Measurements from ENCODE around the gene ITGB4. TPM values are rescaled to one million over a fixed set of nuclear protein-coding genes. Genes with fewer than 3 reads are reported as not detected.
"Not testable (repeated sequence)": the region's sequence is repeated elsewhere in the genome, so short reads cannot be mapped to it uniquely, and the experiment has no call there.

Gene ITGB4
- total and polyA plus RNA-seq, 2 experiments from 2014 or later: 0.09 to 0.40 TPM

DNA sequence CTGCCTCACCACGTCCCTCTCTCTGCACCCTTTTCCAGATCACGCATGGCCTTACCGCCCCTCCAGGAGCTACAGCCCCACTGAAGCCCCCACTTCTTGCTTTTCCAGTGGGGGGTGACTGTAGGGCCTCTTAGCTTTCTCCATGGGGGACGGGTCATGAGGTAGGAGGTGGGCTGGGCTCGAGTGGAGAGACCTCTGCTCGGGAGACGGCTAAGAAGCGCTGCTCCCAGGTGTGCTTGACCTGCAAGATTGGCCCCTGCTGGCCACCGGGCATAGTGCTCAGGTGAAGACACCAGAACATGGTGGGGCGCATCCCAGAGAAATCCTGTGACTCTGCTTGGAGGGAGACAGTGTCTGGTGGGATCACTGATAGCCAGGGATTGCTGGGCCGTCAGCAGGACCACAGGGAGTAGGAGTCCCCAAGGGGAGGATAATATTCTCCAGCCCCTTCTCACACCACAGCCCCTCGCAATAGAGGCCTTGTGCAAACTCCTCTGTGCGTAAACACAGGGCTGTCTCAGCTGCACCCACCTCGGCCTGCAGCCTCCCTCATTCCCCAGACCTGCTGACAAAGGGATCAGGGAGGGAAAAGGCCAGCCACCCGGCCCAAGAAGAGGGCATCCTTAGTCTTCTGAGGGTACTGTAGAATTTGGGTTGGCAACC lies 52.7 kb downstream of the ITGB4 start:
- no peak overlapping the region for H3K4me3 ChIP-seq
- H3K27me3 ChIP-seq: no peaks in the 10 kb centered on the region
- H3K36me3 ChIP-seq: peaks cover 26% of the 10 kb centered on the region
- no peak for DNase-seq (ENCODE audit: low read depth in 1 of 2, low spot score in 1 of 2)
- H3K27ac ChIP-seq: no peak overlapping the region
- peaks cover 13% of the 10 kb centered on the region for H3K4me1 ChIP-seq (ENCODE audit: low read depth)
- no peaks in the 10 kb centered on the region for H3K9me3 ChIP-seq (ENCODE audit: low read depth)
- TF ChIP-seq, protein P1, sequence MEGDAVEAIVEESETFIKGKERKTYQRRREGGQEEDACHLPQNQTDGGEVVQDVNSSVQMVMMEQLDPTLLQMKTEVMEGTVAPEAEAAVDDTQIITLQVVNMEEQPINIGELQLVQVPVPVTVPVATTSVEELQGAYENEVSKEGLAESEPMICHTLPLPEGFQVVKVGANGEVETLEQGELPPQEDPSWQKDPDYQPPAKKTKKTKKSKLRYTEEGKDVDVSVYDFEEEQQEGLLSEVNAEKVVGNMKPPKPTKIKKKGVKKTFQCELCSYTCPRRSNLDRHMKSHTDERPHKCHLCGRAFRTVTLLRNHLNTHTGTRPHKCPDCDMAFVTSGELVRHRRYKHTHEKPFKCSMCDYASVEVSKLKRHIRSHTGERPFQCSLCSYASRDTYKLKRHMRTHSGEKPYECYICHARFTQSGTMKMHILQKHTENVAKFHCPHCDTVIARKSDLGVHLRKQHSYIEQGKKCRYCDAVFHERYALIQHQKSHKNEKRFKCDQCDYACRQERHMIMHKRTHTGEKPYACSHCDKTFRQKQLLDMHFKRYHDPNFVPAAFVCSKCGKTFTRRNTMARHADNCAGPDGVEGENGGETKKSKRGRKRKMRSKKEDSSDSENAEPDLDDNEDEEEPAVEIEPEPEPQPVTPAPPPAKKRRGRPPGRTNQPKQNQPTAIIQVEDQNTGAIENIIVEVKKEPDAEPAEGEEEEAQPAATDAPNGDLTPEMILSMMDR (IDR thresholded peaks at IDR 0.05; ENCODE audit: low read depth, low read length): no peak

DNA sequence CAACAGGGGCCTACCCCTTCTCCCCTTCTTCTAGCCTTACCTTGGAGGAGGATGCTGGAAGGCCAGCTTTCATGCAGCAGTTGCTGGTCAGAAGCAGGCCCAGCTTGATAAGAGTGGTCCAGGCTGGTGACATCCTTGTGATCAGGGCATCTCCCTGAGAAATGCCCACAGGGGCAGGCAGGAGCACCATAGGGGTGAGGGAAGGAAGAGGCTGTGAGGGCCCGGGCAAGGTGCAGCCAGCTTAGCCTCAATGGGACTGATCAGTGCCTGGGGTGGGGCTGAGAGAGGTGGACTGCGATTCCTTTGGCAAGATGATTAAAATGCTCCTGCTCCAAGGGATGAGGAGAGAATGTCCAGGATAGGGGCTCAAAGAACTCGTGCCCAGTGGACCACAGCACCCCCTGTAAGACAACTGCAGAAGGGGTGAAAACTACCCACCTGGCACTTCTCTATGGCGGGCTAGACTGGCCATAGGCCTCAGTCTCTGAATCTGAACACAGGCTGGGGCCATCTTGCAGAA lies 53.3 kb downstream of the ITGB4 start:
- TF ChIP-seq, protein P1 (IDR thresholded peaks at IDR 0.05; ENCODE audit: low read depth, low read length): no peak

DNA sequence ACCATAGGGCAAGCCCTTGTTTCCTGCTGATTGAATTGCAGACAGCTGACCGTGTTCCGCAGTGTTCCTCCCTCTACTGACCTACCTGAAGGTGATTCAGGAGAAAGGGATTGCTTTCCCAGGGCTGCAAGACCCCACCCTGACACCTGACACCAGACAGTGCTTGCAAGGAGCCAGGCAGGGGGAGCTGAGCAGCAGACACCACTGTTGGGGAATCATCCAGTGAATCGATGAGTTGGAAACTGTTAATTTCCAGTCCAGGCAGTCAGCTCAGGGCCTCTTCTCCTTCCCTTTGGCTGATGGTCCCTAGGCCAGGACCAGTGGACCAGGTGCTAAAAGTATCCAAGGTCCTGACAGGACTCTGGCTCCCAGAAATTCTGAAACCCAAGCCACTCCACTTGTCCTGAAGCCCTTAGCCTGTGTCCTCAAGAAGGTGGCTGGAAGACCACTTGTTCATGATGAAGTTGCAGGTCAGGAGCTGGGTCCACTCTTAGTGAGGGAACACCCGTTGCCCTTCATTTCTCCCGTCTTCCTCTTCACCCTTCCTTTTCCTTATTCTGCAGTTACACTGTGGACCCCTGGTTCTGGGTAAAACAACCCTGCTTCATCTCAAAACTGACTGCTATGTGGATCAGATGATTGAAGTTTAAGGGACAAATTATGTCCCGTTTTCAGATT lies 53.9 kb downstream of the ITGB4 start:
- peak in 1 of 2 donors; percentile 56 for DNase-seq (ENCODE audit: low read depth in 1 of 2, low spot score in 1 of 2)

More for the DNA sequence above, 53.3 kb downstream of the ITGB4 start:
- no peak overlapping the region for H3K4me3 ChIP-seq
- no peaks in the 10 kb centered on the region for H3K27me3 ChIP-seq
- DNase-seq (ENCODE audit: low read depth in 1 of 2, low spot score in 1 of 2): no peak
- peaks cover 13% of the 10 kb centered on the region for H3K4me1 ChIP-seq (ENCODE audit: low read depth)
- H3K27ac ChIP-seq: no peak overlapping the region
- no peaks in the 10 kb centered on the region for H3K9me3 ChIP-seq (ENCODE audit: low read depth)
- H3K36me3 ChIP-seq: peaks cover 27% of the 10 kb centered on the region

GRCh38 chr17:75776386-75777295 lies 55.4 kb downstream of the ITGB4 start:
- TF ChIP-seq, protein P1 (IDR thresholded peaks at IDR 0.05; ENCODE audit: low read depth, low read length): no peak
- Histone ChIP-seq H3K9me3 (ENCODE audit: low read depth) (no peaks in the 10 kb centered on the region), H3K4me1 (ENCODE audit: low read depth) (peaks cover 13% of the 10 kb centered on the region), H3K36me3 (peaks cover 27% of the 10 kb centered on the region), H3K27ac (peak overlapping the region; percentile 36), H3K27me3 (no peaks in the 10 kb centered on the region), H3K4me3 (no peak overlapping the region)
- peak in 1 of 2 donors; percentile 55 for DNase-seq (ENCODE audit: low read depth in 1 of 2, low spot score in 1 of 2)

More for the DNA sequence above, 53.9 kb downstream of the ITGB4 start:
- peaks cover 13% of the 10 kb centered on the region for H3K4me1 ChIP-seq (ENCODE audit: low read depth)
- H3K4me3 ChIP-seq: no peak overlapping the region
- H3K36me3 ChIP-seq: peaks cover 27% of the 10 kb centered on the region
- H3K27ac ChIP-seq: peak overlapping the region; percentile 6
- TF ChIP-seq, protein P1 (IDR thresholded peaks at IDR 0.05; ENCODE audit: low read depth, low read length): no peak
- H3K9me3 ChIP-seq (ENCODE audit: low read depth): no peaks in the 10 kb centered on the region
- no peaks in the 10 kb centered on the region for H3K27me3 ChIP-seq

DNA sequence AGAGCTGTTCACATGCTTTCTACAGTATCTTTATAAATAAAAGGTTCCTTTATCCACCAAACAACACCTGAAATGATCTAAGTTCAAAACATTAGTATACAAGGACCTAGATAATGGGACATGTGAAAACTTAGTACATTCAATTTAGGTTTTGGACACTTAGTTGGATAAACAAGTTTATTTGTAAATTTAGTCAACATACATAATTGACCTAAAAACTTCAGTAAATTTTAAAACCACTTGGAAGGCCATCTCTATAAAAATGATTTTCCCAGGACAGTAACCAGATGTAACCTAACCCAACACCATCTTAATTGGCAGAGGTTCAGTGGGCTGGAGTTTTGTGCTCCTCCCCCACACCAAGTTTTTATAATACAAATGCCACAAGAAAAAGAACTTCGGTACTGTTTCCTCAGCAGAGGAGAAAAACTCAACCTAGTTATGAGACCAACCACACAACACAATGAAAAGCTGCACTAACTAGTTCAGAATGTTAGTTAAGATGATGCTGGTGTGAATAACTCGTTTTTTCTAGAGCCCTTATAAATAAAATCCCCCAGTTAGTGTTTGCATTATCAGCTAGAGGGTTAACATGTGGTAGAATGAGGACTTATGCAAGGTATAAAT lies 56.1 kb downstream of the ITGB4 start:
- Histone ChIP-seq H3K9me3 (ENCODE audit: low read depth) (no peaks in the 10 kb centered on the region), H3K27ac (peak overlapping the region; percentile 36), H3K27me3 (no peaks in the 10 kb centered on the region), H3K4me1 (ENCODE audit: low read depth) (peaks cover 13% of the 10 kb centered on the region), H3K4me3 (peak overlapping the region; percentile 98), H3K36me3 (peaks cover 27% of the 10 kb centered on the region)
- TF ChIP-seq, protein P1 (IDR thresholded peaks at IDR 0.05; ENCODE audit: low read depth, low read length): no peak
- DNase-seq (ENCODE audit: low read depth in 1 of 2, low spot score in 1 of 2): peak in 1 of 2 donors; percentile 51

- Histone ChIP-seq H3K36me3 (peaks cover 27% of the 10 kb centered on the region), H3K4me3 (peak overlapping the region; percentile 98), H3K27ac (peak overlapping the region; percentile 97), H3K4me1 (ENCODE audit: low read depth) (peaks cover 16% of the 10 kb centered on the region)
- H3K27me3 ChIP-seq; H3K9me3 ChIP-seq (ENCODE audit: low read depth): not testable (repeated sequence)
- peak in 1 of 2 donors; percentile 21 for DNase-seq (ENCODE audit: low read depth in 1 of 2, low spot score in 1 of 2)
Observed at GRCh38 chr17:75778066-75778860, 57.0 kb downstream of the ITGB4 start.
